ENCODE data around the gene STK24.

Gene STK24

GRCh38 chr13:98476538-98476966, 100.4 kb downstream of the STK24 start:
- DNase-seq (ENCODE audit: low read depth in 2 of 2, low spot score in 1 of 2), result peak; percentile 55 to 70

DNA sequence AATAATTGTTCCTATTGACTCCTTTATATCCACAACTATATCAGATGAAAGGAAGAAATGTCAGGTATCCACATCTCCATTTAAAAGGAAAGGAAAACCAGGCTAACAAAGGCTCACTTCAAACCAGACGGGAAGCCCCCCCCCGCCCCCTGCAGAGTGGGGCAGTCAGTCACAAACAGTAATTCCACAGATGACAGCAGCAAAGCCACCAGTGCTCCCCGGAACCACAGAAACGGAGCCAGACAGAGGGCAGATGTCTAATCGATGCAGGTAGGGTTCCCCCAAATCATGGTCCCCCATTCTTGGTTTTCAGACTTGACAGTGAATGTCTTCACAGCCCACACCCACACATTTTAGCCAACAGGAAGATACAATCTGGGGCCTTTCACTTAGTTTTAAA, 100.8 kb downstream of the STK24 start:
- DNase-seq (ENCODE audit: low read depth in 2 of 2, low spot score in 1 of 2), result peak; percentile 14 to 23

GRCh38 chr13:98475522-98475921, 101.4 kb downstream of the STK24 start:
- no peak for DNase-seq (ENCODE audit: low read depth in 2 of 2, low spot score in 1 of 2)

DNA sequence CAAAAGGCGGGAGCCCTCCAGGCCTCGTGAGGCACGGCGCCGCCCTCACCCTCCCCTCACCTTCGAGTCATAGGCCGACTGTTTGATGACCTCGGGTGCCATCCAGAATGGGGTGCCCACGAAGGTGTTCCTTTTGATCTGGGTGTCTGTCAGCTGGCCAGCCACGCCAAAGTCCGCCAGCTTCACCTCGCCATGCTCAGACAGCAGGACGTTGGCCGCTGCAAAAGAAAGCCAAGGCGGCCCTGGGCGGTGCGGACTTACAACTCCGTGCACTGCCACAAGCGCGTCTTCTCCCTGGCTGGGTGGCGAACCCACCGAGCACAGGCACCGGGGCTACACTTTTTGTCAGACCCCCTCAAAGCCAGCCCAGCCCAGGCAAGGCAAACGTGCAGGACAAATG, 102.1 kb downstream of the STK24 start:
- no peak for DNase-seq (ENCODE audit: low read depth in 2 of 2, low spot score in 1 of 2)

GRCh38 chr13:98474292-98474691, 102.6 kb downstream of the STK24 start:
- DNase-seq (ENCODE audit: low read depth in 2 of 2, low spot score in 1 of 2), result no peak

DNA sequence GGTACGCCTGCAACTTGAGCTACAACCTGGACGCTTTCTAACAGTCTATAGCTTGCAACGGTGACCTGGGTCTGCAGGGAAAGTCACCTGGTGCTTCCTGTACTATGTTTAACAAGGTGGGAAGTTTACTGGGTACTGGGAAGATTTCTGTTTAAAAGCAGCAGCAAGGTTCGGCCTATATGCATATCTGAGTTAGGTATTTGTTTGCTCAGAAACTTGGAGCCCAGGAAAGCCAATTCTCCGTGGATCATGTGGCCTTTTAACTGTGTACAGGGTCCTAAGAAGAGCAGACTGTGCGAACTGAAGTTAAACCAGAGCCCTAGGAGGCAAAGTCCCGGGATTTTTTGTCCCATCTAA, 103.1 kb downstream of the STK24 start:
- DNase-seq (ENCODE audit: low read depth in 2 of 2, low spot score in 1 of 2), result no peak

DNA sequence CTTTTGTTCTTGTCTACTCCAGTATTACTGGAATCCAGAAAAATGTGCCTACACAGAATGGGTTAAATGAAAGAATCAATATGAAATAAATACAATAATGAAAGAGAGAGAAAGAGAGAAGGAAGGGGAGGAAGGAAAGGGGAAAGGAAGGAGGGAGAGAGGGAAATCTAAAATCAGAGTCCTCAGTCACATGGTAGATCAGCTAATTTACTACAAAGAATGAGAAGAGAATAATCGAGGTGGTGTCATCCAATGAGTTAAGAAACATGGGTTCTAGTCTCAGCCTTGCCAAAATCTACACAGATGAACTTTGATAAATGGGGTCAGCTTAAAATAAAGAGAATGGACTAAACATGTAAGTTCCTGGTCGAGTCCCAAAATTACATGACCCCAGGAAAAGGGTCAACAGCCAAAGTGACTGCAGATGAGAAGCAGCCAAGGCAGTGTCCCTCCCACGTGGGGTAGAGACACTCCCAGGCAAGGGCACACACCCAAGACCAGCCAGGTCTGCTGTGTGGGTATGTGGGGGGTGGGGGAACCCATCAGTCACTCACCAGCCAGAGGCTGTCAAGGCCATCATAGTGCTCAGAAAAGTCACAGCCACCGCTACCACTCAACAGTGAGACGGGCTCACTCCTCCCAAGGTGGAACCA, 103.6 kb downstream of the STK24 start:
- no peak for DNase-seq (ENCODE audit: low read depth in 2 of 2, low spot score in 1 of 2)

- DNase-seq (ENCODE audit: low read depth in 2 of 2, low spot score in 1 of 2), result no peak
Observed at GRCh38 chr13:98471934-98472333, 105.0 kb downstream of the STK24 start.

DNA sequence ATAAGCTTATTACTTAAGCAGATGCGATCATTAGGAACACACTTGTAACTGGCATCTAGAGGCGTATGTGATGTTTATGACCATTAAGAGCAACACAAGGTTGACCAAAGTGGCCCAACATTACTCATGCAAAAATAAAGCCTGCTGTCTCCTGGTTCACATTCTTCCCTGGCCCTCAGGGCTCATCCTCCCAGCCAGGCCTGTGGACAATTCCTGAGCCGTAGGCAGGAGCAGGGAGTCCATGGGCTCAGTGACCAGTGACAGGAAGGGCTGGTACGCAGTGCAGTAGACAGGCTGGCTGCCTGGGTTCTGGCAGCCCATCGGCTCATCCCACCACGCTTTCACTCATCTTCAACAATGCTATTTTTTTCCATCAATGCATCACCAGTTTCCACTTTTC, 106.0 kb downstream of the STK24 start:
- no peak for DNase-seq (ENCODE audit: low read depth in 2 of 2, low spot score in 1 of 2)

DNA sequence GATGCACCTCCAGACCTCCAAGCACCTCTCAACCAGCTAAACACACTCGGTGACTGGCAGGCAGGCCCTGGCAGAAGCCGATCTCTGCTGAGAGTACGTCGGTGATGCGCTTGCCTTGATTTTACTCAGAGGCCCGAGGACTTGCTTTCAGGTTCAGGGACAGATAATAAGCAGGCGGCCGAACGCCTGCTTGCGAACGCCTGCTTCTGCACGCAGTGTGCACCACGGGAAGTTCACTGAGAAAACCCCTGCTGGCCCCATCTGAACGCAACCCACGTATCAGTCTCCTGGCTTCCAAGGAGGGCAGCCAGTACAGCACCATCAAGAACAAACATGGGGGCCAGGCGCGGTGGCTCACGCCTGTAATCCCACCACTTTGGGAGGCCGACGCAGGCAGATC, 108.0 kb downstream of the STK24 start:
- no peak for DNase-seq (ENCODE audit: low read depth in 2 of 2, low spot score in 1 of 2)

DNA sequence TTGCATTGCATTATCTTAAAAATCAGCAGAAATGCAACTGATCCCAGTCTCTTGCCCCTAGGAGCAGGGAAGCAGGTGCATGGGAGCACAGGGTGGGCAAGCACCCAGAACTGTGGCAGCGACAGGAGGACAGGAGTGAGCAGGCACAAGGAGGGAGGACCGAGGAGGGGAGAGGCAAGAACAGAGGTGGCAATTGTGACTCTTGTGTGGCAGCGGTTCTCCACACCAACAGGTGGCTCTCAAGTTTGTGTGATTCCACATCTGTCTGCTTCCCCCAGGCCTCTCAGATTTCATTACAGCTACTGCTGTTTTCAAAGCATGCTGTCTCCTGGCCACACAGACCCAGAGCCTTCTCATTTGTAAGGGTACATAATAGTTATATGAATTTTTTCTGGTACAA, 108.5 kb downstream of the STK24 start:
- DNase-seq (ENCODE audit: low read depth in 2 of 2, low spot score in 1 of 2), result no peak

GRCh38 chr13:98467263-98467985, 109.5 kb downstream of the STK24 start:
- DNase-seq (ENCODE audit: low read depth in 2 of 2, low spot score in 1 of 2), result no peak

GRCh38 chr13:98466634-98467236, 110.2 kb downstream of the STK24 start:
- DNase-seq (ENCODE audit: low read depth in 2 of 2, low spot score in 1 of 2), result no peak

- DNase-seq (ENCODE audit: low read depth in 2 of 2, low spot score in 1 of 2), result no peak
Observed at GRCh38 chr13:98462946-98463345, 114.0 kb downstream of the STK24 start.

DNA sequence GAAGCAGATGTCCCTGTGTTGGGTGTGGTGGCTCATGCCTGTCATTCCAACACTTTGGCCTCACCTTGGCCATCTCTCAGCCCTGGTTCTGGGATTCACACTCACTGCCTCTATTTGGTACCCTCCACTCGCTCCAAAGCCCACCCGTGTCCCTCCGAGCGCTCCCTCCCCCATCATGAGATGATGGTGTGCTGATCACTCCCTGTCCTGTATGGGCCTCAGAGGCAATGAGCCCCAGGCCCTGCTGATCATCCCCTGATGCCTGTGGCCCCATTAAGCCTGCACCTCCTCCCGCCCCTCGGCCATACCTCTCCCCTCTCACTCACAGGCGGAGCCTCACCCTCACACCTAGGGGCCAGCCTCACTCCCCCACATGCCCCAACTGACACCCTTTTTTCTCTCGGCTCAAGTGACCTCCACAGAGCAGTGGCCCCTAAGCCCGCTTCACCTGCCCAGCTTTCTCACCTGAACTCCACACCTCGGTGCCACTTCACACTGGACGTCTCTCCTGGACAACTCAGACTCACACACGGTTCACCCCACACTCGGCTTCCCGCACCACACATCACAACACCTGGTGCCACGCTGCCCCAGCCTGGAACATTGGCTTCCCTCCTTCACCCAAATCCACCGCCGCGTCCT, 114.5 kb downstream of the STK24 start:
- no peak for DNase-seq (ENCODE audit: low read depth in 2 of 2, low spot score in 1 of 2)

DNA sequence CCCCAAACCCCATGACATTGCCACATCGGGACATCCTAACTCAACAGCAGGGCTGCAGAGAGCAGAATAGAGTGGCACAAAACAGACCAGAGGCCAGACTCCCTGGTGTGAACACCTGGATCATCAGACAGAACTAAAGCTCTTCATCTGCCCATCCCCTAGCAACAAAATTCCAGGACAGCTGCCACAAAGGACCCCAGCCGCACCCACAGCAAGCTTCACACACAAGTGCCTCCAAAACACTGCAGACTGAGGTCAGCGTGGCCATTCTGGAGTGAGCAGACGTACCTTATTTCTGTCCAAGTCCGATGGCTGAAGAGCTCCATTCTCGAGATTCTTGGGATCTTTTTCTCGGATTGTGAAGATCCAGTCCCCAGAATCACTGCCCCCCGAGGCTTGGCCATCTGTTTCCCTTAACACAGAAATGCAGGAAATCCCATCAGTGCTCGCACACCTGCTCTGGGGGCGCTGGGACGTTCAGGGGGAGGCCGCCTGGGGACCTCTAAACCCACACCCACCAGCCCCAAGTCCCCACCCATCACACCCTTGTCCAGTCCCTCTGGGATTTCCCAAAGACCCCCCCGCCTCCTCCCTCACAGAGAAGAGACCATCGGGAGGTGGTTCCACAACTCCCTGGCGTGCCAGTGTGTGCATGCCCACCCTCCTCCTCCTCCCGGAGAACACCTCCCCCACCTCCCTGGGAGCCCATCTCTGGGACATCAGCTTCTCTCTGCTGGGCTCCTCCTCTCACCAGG, 115.2 kb downstream of the STK24 start:
- DNase-seq (ENCODE audit: low read depth in 2 of 2, low spot score in 1 of 2), result no peak

DNA sequence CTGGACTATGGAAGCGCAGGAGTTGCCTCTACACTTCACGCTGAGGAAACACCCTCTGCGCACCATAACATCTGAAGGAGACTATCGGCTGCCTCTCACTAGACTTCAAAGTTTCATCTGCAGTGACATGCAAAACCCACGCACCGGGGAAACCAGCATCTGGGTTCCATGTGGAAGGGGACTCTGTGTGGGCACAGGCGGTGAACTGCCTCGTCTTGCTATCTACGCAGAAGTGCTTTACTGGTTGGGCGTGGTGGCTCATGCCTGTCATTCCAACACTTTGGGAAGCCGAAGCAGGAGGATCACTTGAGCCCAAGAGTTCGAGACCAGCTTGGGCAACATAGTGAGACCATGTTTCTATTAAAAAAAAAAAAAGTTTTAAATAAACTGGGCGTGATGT, 116.4 kb downstream of the STK24 start:
- DNase-seq (ENCODE audit: low read depth in 2 of 2, low spot score in 1 of 2), result no peak

DNA sequence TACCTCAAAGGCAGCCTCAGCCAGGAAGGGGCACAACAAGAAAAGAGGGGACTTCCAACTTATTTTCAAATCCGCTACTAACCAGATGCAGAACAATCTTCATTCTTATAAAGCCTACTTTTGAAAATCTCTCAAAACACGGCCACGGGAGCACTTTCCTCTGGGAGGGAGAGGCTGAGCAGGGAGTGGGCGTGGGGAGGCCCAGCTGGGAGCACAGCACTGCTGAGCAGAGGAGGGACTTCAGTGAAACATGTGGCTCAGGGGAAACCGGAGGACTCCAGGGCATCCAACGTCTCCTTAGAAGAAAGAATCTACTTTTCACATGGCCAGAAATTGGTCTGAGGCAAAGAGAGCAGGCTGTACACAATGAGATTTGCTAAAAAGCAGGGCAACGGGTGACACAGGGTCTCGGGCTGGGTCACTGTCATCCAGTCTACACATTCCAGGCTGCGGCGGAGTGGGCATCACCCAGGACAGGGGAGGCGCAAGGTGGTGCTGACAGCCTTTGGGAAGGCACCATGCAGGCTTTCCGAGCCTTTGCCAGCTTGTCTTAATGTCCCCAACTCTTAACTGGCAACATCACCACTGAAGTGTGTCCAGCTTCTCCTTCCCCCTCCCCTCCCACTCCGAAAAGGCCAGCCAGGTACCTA, 117.1 kb downstream of the STK24 start:
- no peak for DNase-seq (ENCODE audit: low read depth in 2 of 2, low spot score in 1 of 2)

GRCh38 chr13:98459171-98459681, 117.7 kb downstream of the STK24 start:
- no peak for DNase-seq (ENCODE audit: low read depth in 2 of 2, low spot score in 1 of 2)

DNA sequence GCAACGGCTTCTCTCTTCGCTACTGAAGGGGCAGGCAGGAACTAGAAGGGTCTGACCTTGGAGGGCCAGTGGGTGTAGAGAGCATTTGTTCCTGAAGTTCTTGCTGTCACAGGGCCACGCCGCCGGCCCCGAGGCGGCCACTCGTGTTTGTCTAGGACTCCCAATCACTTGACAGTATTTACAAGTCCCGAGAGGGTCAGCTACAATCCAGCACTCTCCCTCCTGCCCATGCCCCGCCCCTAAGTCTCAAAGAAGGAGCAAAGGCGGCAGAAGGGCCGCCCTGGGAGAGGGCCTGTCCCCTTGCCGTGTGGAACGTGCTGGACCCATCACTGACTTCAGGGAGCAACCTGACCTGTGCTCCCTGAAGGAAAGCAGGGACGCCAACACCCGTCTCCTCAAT, 118.5 kb downstream of the STK24 start:
- DNase-seq (ENCODE audit: low read depth in 2 of 2, low spot score in 1 of 2), result no peak

GRCh38 chr13:98457053-98457452, 119.9 kb downstream of the STK24 start:
- DNase-seq (ENCODE audit: low read depth in 2 of 2, low spot score in 1 of 2), result no peak
